NT2/D1 (cell line): ENCODE data around the gene HMGCR.

Source experiments
- DNase-seq: peaks from one replicate; pipeline ENCODE4 v3.0.0-alpha.2; 2011; ENCODE audit warnings: low read depth, low spot score
- H3K27me3 ChIP-seq: 2 replicates; pipeline ENCODE4 v1.6.0; 2011; ENCODE audit warnings: mild to moderate bottlenecking; ENCODE audit not compliant: insufficient read length, insufficient read depth
- H3K36me3 ChIP-seq: 2 replicates; pipeline ENCODE4 v1.6.1; 2011; ENCODE audit warnings: mild to moderate bottlenecking, low read length, mixed read lengths; ENCODE audit not compliant: insufficient read depth, insufficient read length
- H3K4me1 ChIP-seq: 2 replicates; pipeline ENCODE4 v1.5.1; 2011; ENCODE audit not compliant: insufficient read depth, insufficient read length
- H3K4me3 ChIP-seq: 2 replicates; pipeline ENCODE4 v1.5.1; 2011; ENCODE audit warnings: low read depth; ENCODE audit not compliant: insufficient read length
- H3K9ac ChIP-seq: 2 replicates; pipeline ENCODE4 v1.6.0; 2011; ENCODE audit warnings: low read depth; ENCODE audit not compliant: insufficient read length
- H3K9me3 ChIP-seq: 2 replicates; pipeline ENCODE4 v1.5.1; 2011; ENCODE audit warnings: mild to moderate bottlenecking, low read length; ENCODE audit not compliant: insufficient read depth
- SUZ12 ChIP-seq: IDR thresholded peaks from 2 replicates; pipeline ENCODE4 v1.6.1; 2011; ENCODE audit not compliant: insufficient read length, insufficient read depth; ENCODE audit errors: extremely low read depth
- YY1 ChIP-seq: IDR thresholded peaks from 2 replicates; pipeline ENCODE4 v1.6.1; 2011; ENCODE audit not compliant: insufficient read length, insufficient read depth
- ZNF274 ChIP-seq: IDR thresholded peaks from 2 replicates; pipeline ENCODE4 v1.6.1; 2011; ENCODE audit warnings: mild to moderate bottlenecking, low read depth, low read length

HMGCR gene

GRCh38 chr5:75348241-75348640 is 11.2 kb downstream of the HMGCR start:
- H3K9me3 ChIP-seq, result no peaks in the 10 kb centered on the region
- TF ChIP-seq YY1 (no peak), SUZ12 (no peak), ZNF274 (no peak)
- H3K27me3 ChIP-seq, result no peaks in the 10 kb centered on the region
- DNase-seq, result no peak
- no peaks in the 10 kb centered on the region for H3K4me1 ChIP-seq
- no peak overlapping the region for H3K9ac ChIP-seq
- no peak overlapping the region for H3K4me3 ChIP-seq
- peaks cover 95% of the 10 kb centered on the region for H3K36me3 ChIP-seq

DNA sequence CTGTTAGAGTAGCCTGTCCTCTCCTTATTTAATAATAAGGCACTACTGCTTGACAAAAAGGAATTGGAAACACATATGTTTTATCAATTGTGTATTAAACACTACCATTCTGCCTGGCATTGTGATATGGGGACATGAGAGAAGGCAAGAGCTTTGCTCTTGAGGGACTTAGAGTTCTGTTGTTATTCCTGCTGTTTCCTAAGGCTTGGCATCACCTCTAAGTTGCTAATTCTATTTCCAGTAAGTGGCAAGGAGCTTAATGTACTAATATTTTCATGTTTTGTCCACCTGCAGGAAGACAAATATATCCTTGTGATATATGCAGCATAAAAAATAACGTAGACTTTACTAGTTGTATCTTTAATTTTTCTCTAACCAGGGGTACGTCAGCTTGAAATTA is 12.6 kb downstream of the HMGCR start:
- H3K9ac ChIP-seq, result no peak overlapping the region
- no peaks in the 10 kb centered on the region for H3K4me1 ChIP-seq
- H3K9me3 ChIP-seq, result no peaks in the 10 kb centered on the region
- H3K27me3 ChIP-seq, result no peaks in the 10 kb centered on the region
- peaks cover 95% of the 10 kb centered on the region for H3K36me3 ChIP-seq
- TF ChIP-seq ZNF274 (no peak), SUZ12 (no peak), YY1 (no peak)
- H3K4me3 ChIP-seq, result no peak overlapping the region
- no peak for DNase-seq

GRCh38 chr5:75351139-75351926 is 14.3 kb downstream of the HMGCR start:
- Histone ChIP-seq H3K36me3 (peaks cover 92% of the 10 kb centered on the region), H3K4me3 (no peak overlapping the region), H3K9ac (no peak overlapping the region), H3K27me3 (no peaks in the 10 kb centered on the region), H3K4me1 (no peaks in the 10 kb centered on the region), H3K9me3 (no peaks in the 10 kb centered on the region)
- no peak for TF ChIP-seq ZNF274
- TF ChIP-seq YY1, result no peak
- TF ChIP-seq SUZ12, result no peak
- no peak for DNase-seq

DNA sequence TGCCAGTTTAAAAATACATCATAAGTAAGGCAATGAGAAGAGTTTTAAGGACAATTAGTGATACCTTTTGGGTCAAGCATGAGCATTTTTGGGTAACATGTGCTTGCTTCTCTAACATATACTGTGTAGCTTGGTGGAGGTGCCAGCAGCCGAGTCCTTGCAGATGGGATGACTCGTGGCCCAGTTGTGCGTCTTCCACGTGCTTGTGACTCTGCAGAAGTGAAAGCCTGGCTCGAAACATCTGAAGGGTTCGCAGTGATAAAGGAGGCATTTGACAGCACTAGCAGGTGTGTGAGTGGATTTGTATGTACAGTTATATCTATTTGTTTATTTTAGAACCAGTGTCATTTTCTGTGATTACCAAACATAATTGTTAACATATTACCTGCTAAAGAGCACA is 18.2 kb downstream of the HMGCR start:
- Histone ChIP-seq H3K4me3 (no peak overlapping the region), H3K9ac (no peak overlapping the region), H3K36me3 (peaks cover 92% of the 10 kb centered on the region), H3K27me3 (no peaks in the 10 kb centered on the region), H3K9me3 (no peaks in the 10 kb centered on the region), H3K4me1 (no peaks in the 10 kb centered on the region)
- no peak for DNase-seq
- TF ChIP-seq ZNF274 (no peak), SUZ12 (no peak), YY1 (no peak)

- H3K9ac ChIP-seq, result no peak overlapping the region
- H3K4me3 ChIP-seq, result no peak overlapping the region
- no peak for DNase-seq
- H3K9me3 ChIP-seq, result no peaks in the 10 kb centered on the region
- no peaks in the 10 kb centered on the region for H3K4me1 ChIP-seq
- peaks cover 91% of the 10 kb centered on the region for H3K36me3 ChIP-seq
- no peak for TF ChIP-seq YY1
- no peak for TF ChIP-seq ZNF274
- TF ChIP-seq SUZ12, result no peak
- no peaks in the 10 kb centered on the region for H3K27me3 ChIP-seq
Measured at GRCh38 chr5:75356719-75357118, 19.7 kb downstream of the HMGCR start.

GRCh38 chr5:75358117-75358516 is 21.1 kb downstream of the HMGCR start:
- DNase-seq, result no peak
- no peaks in the 10 kb centered on the region for H3K9me3 ChIP-seq
- TF ChIP-seq YY1 (no peak), ZNF274 (no peak), SUZ12 (no peak)
- peaks cover 90% of the 10 kb centered on the region for H3K36me3 ChIP-seq
- H3K4me1 ChIP-seq, result no peaks in the 10 kb centered on the region
- H3K27me3 ChIP-seq, result no peaks in the 10 kb centered on the region
- no peak overlapping the region for H3K4me3 ChIP-seq
- no peak overlapping the region for H3K9ac ChIP-seq

DNA sequence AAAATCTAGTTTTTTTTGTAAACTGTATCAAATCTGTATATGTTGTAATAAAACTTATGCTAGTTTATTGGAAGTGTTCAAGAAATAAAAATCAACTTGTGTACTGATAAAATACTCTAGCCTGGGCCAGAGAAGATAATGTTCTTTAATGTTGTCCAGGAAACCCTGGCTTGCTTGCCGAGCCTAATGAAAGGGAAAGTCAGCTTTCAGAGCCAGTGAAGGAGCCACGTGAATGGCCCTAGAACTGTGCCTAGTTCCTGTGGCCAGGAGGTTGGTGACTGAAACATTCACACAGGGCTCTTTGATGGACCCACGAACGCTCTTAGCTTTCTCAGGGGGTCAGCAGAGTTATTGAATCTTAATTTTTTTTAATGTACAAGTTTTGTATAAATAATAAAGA is 24.3 kb downstream of the HMGCR start:
- TF ChIP-seq YY1 (no peak), SUZ12 (no peak), ZNF274 (no peak)
- no peak for DNase-seq
- H3K9me3 ChIP-seq, result no peaks in the 10 kb centered on the region
- H3K4me3 ChIP-seq, result no peak overlapping the region
- no peaks in the 10 kb centered on the region for H3K4me1 ChIP-seq
- no peaks in the 10 kb centered on the region for H3K27me3 ChIP-seq
- H3K9ac ChIP-seq, result no peak overlapping the region
- peaks cover 68% of the 10 kb centered on the region for H3K36me3 ChIP-seq
